K562 (cell line): ENCODE data around the gene COL26A1. TPM values are rescaled to one million over a fixed set of nuclear protein-coding genes. Genes with fewer than 3 reads are reported as not detected.

ENCODE experiments used
- ATAC-seq: fragments of 200-7000 bp; cut with Tn5 transposase; 3 replicates; pipeline ENCODE4 v1.9.1; 2020; ENCODE audit warnings: moderate library complexity
- BruUV-seq: library from RNA; stranded (reverse); fragments of 400-500 nt; replicated peaks from 2 replicates; lab custom pipeline; 2021; lab: Mats Ljungman, UMichigan
- CTCF ChIA-PET: fragments of 300-600 bp; formaldehyde crosslinking; extraction: SDS; loops from one replicate; lab custom pipeline; 2021; ENCODE audit warnings: low intra/inter-chr PET ratio; lab: Yijun Ruan, JAX
- POLR2A ChIA-PET: fragments of 300-600, 350-650 bp; sonication (Branson Sonifier 250); formaldehyde crosslinking; extraction: SDS; loops from one replicate; lab custom pipeline; 2021; ENCODE audit warnings: antibody characterized with exemption, inconsistent platforms; lab: Yijun Ruan, JAX
- DNase-seq, 4 experiments: peaks; one replicate each; pipeline versions ENCODE4 v3.0.0 to v3.0.0-alpha.2; 2011 to 2018; ENCODE audit warnings: low spot score in 3 of 4, mixed read lengths in 3 of 4; ENCODE audit errors: extremely low read depth in 1 of 4
- FAIRE-seq: peaks from 2 replicates; lab custom pipeline; 2011; peaks lifted over from hg19 to GRCh38; lab: Jason Lieb, UNC
- H2AFZ ChIP-seq: 2 replicates; pipeline ENCODE4 v1.6.0; 2011; ENCODE audit warnings: low read depth, low read length, control low read depth, inconsistent platforms
- H3K27ac ChIP-seq: fragments of 200-600 bp; 3 replicates; pipeline ENCODE4 v1.8.0; 2011; ENCODE audit warnings: low read depth, mild to moderate bottlenecking, control low read depth, inconsistent platforms, low read length, moderate library complexity, mixed read lengths; ENCODE audit errors: extremely low read depth
- H3K27me3 ChIP-seq, 2 experiments: fragments of 300-600 bp in 1 of 2; 2 replicates in 1 of 2; 3 replicates in 1 of 2; pipeline versions ENCODE4 v1.6.0 to v1.8.0; 2011; ENCODE audit warnings: inconsistent platforms in 2 of 2, low read length in 2 of 2, mild to moderate bottlenecking in 1 of 2, mixed read lengths in 1 of 2, moderate library complexity in 1 of 2; ENCODE audit not compliant: control insufficient read depth in 2 of 2, insufficient read depth in 2 of 2
- H3K36me3 ChIP-seq: fragments of 300-600 bp; 3 replicates; pipeline ENCODE4 v1.8.0; 2011; ENCODE audit warnings: mild to moderate bottlenecking, low read length, inconsistent platforms; ENCODE audit not compliant: control insufficient read depth, insufficient read depth
- H3K4me1 ChIP-seq, 2 experiments: fragments of 200-600 bp in 1 of 2; replicated peaks in 1 of 2; 2 replicates in 1 of 2; 3 replicates in 1 of 2; pipeline versions ENCODE4 v1.5.1 to v1.8.0; 2011; ENCODE audit warnings: inconsistent platforms in 2 of 2, low read length in 2 of 2, mild to moderate bottlenecking in 1 of 2, mixed read lengths in 1 of 2, moderate library complexity in 1 of 2; ENCODE audit not compliant: control insufficient read depth in 2 of 2, insufficient read depth in 2 of 2
- H3K4me2 ChIP-seq: 2 replicates; pipeline ENCODE4 v1.6.1; 2011; ENCODE audit warnings: low read length, control low read depth, inconsistent platforms, mixed read lengths; ENCODE audit not compliant: insufficient read depth
- H3K4me3 ChIP-seq: fragments of 200-600 bp; sonication (generic), shearing (Covaris generic); 2 replicates; pipeline ENCODE4 v1.5.1; 2016; ENCODE audit warnings: control low read depth, inconsistent platforms
- H3K79me2 ChIP-seq: fragments of 200-600 bp; 3 replicates; pipeline ENCODE4 v1.8.0; 2011; ENCODE audit warnings: low read length, inconsistent platforms; ENCODE audit not compliant: control insufficient read depth, insufficient read depth
- H3K9ac ChIP-seq, 2 experiments: 2 replicates each; pipeline versions ENCODE4 v1.6.0 to v1.6.1; 2011; ENCODE audit warnings: low read depth in 2 of 2, low read length in 2 of 2, control low read depth in 1 of 2, inconsistent platforms in 1 of 2, mild to moderate bottlenecking in 1 of 2, mixed read lengths in 1 of 2; ENCODE audit not compliant: insufficient read depth in 1 of 2
- H3K9me1 ChIP-seq: one replicate; pipeline ENCODE4 v1.6.0; 2011; ENCODE audit warnings: inconsistent platforms, mild to moderate bottlenecking, low read length, moderate library complexity; ENCODE audit not compliant: control insufficient read depth, insufficient read depth
- H3K9me3 ChIP-seq: replicated peaks from 2 replicates; pipeline ENCODE4 v1.5.1; 2011; ENCODE audit warnings: low read depth, low read length, inconsistent platforms; ENCODE audit not compliant: control insufficient read depth, insufficient read depth
- H4K20me1 ChIP-seq: replicated peaks from 2 replicates; pipeline ENCODE4 v1.6.1; 2011; ENCODE audit warnings: low read length, inconsistent platforms, mixed read lengths; ENCODE audit not compliant: control insufficient read depth, insufficient read depth
- ESRRB ChIP-seq: fragments of 250-450 bp; sonication (Bioruptor Pico); IDR thresholded peaks from 2 replicates; pipeline ENCODE4 v1.5.0; 2020; ENCODE audit warnings: mild to moderate bottlenecking, moderate library complexity, borderline replicate concordance
- HDAC2 ChIP-seq: fragments of 450-650 bp; IDR thresholded peaks from 2 replicates; pipeline ENCODE4 v1.6.1; 2016; ENCODE audit warnings: mild to moderate bottlenecking
- HNRNPLL ChIP-seq: fragments of 200-400 bp; formaldehyde crosslinking; IDR thresholded peaks from 2 replicates; pipeline ENCODE4 v1.6.1; 2017; ENCODE audit warnings: low read length, low read depth, mild to moderate bottlenecking; ENCODE audit not compliant: poor library complexity, severe bottlenecking
- MCM2 ChIP-seq: fragments of 450-650 bp; IDR thresholded peaks from 2 replicates; pipeline ENCODE4 v1.6.1; 2017; ENCODE audit warnings: low read depth, mild to moderate bottlenecking
- MTF1 ChIP-seq: fragments of 250-450 bp; sonication (Bioruptor Pico); IDR thresholded peaks from 2 replicates; pipeline ENCODE4 v1.9.0; 2021; ENCODE audit warnings: moderate library complexity, mild to moderate bottlenecking, inconsistent platforms, borderline replicate concordance
- NFE2 ChIP-seq: IDR thresholded peaks from 2 replicates; pipeline ENCODE4 v1.6.1; 2014; ENCODE audit warnings: antibody characterized with exemption, low read depth
- NFYB ChIP-seq: IDR thresholded peaks from 2 replicates; pipeline ENCODE4 v1.6.1; 2011; ENCODE audit warnings: mild to moderate bottlenecking, moderate library complexity; ENCODE audit not compliant: insufficient read length; ENCODE audit errors: extremely low read depth
- PRMT5 ChIP-seq: sonication (generic); formaldehyde crosslinking; IDR thresholded peaks from 2 replicates; pipeline ENCODE4 v1.5.0; 2020; ENCODE audit warnings: missing genetic modification reagents
- RCOR1 ChIP-seq, 2 experiments: IDR thresholded peaks; 2 replicates each; pipeline ENCODE4 v1.6.1; 2012; ENCODE audit warnings: low read depth in 2 of 2, low read length in 2 of 2, borderline replicate concordance in 1 of 2, improper control_type of control experiment in 1 of 2
- SREBF1 ChIP-seq: fragments of 150-350 bp; IDR thresholded peaks from 2 replicates; pipeline ENCODE4 v1.6.1; 2014; ENCODE audit warnings: antibody characterized with exemption, low read depth, low read length, borderline replicate concordance
- SUPT5H ChIP-seq: fragments of 450-650 bp; IDR thresholded peaks from 2 replicates; pipeline ENCODE4 v1.6.1; 2016
- ZBTB1 ChIP-seq: sonication (generic); formaldehyde crosslinking; IDR thresholded peaks from 2 replicates; pipeline ENCODE4 v1.8.1; 2023; ENCODE audit warnings: missing genetic modification reagents, low read depth, mild to moderate bottlenecking, borderline replicate concordance
- ZFP30 ChIP-seq: fragments of 250-450 bp; sonication (Bioruptor Pico); IDR thresholded peaks from 2 replicates; pipeline ENCODE4 v1.8.0; 2022; ENCODE audit warnings: moderate library complexity, mild to moderate bottlenecking, inconsistent platforms, borderline replicate concordance
- ZNF121 ChIP-seq: sonication (generic); formaldehyde crosslinking; conservative IDR thresholded peaks from 2 replicates; pipeline ENCODE4 v1.8.0; 2022; ENCODE audit warnings: missing genetic modification reagents
- ZNF212 ChIP-seq: fragments of 450-650 bp; formaldehyde crosslinking; IDR thresholded peaks from 2 replicates; pipeline ENCODE4 v1.4.0; 2020; ENCODE audit warnings: mild to moderate bottlenecking
- ZNF253 ChIP-seq: fragments of 250-450 bp; sonication (Bioruptor Pico); conservative IDR thresholded peaks from 2 replicates; pipeline ENCODE4 v1.6.1; 2021; ENCODE audit warnings: mild to moderate bottlenecking
- ZNF764 ChIP-seq: fragments of 250-450 bp; sonication (Bioruptor Pico); IDR thresholded peaks from 2 replicates; pipeline ENCODE4 v1.4.0; 2020; ENCODE audit warnings: low read depth, mild to moderate bottlenecking, moderate library complexity
- WGBS: fragments of 100-300 bp; shearing (Covaris generic); methylation state at CpG from one replicate; pipeline ENCODE4 v1.1.6; 2016; ENCODE audit warnings: low coverage, mixed read lengths; ENCODE audit not compliant: insufficient coverage; ENCODE audit errors: missing lambda C conversion rate; 5-methylcytosine and 5-hydroxymethylcytosine counted together
- in situ Hi-C: fragments of 300-500 bp; cut with MboI; formaldehyde crosslinking; loops from 4 replicates; pipeline ENCODE4 v1.15.0; 2018; ENCODE audit warnings: inconsistent platforms, mixed read lengths
- intact Hi-C: fragments of 100-400 bp; cut with micrococcal nuclease; formaldehyde crosslinking; loops from 2 replicates; pipeline ENCODE4 v1.14.2; 2022
- polyA plus RNA-seq, 8 experiments: library from polyadenylated mRNA; depleted of rRNA in 4 of 8; stranded (reverse) in 5 of 8; unstranded in 3 of 8; fragments of >200 nt; fragmentation: Nextera tagmentation in 2 of 8; fragmentation: Illumina TruSeq in 1 of 8; extraction: Ambion mirVana in 2 of 8; extraction: Trizol in 1 of 8; gene quantifications; 2 replicates each; pipeline versions ENCODE4 v1.2.1 to v1.2.3, GENCODE V29; 2011 to 2014; ENCODE audit warnings: inconsistent platforms in 1 of 8, missing spikeins in 1 of 8
- total RNA-seq, 7 experiments: library from RNA; depleted of rRNA in 6 of 7; stranded (reverse); fragments of >200 nt in 6 of 7; fragmentation: Illumina TruSeq in 2 of 7; extraction: Trizol in 2 of 7; gene quantifications; 2 replicates each; pipeline versions ENCODE4 v1.2.1 to v1.2.3, GENCODE V29; 2011 to 2021; ENCODE audit warnings: low replicate concordance in 1 of 7
- TF ChIP-seq, protein P1 (sequence below): fragments of 250-450 bp; sonication (Bioruptor Pico); IDR thresholded peaks from 2 replicates; pipeline ENCODE4 v1.5.0; 2020; ENCODE audit warnings: mild to moderate bottlenecking, borderline replicate concordance
- TF ChIP-seq, protein P2 (sequence below): sonication (generic); formaldehyde crosslinking; IDR thresholded peaks from 2 replicates; pipeline ENCODE4 v1.8.0; 2022; ENCODE audit warnings: missing genetic modification reagents, mild to moderate bottlenecking, moderate library complexity, borderline replicate concordance
- TF ChIP-seq, protein P3 (sequence below), 2 experiments: fragments of 250-450 bp in 1 of 2; fragments of 450-650 bp in 1 of 2; sonication (Bioruptor Pico) in 1 of 2; IDR thresholded peaks; 2 replicates each; pipeline versions ENCODE4 v1.6.1 to v1.8.0; 2016 to 2021; ENCODE audit warnings: mild to moderate bottlenecking in 2 of 2, moderate library complexity in 2 of 2, missing compliant biosample characterization in 1 of 2, missing genetic modification characterization in 1 of 2

Gene COL26A1
- total and polyA plus RNA-seq, 9 of the 15 experiments (the other 6 are each of a cell fraction or from before 2014, with no cell fraction given): 0.04 to 0.39 (median 0.07) TPM; not detected in 5

DNA sequence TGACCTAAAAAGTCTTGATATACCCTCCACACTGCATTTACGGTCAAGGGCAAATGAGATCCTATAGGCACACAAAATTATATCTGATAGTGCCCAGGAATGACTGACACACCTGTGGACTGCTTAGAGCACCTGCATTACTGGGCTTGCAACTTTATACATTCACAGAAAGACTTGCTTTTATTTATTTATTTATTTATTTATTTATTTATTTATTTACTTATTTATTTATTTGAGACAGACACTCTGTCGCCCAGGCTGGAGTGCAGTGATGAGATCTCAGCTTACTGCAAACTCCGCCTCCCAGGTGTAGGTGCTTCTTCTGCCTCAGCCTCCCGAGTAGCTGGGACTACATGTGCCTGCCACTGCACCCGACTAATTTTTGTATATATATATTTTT is 34.5 kb upstream of the COL26A1 start:
- no peak overlapping the region for H3K9ac ChIP-seq
- no peak overlapping the region for H3K4me2 ChIP-seq
- DNase-seq (no peak), ATAC-seq (no peak), FAIRE-seq (no peak)
- no peaks in the 10 kb centered on the region for H3K36me3 ChIP-seq
- H4K20me1 ChIP-seq: no peaks in the 10 kb centered on the region
- peaks cover 24 to 50% of the 10 kb centered on the region in 2 experiments for H3K27me3 ChIP-seq
- H3K27ac ChIP-seq: no peak overlapping the region
- no peaks in the 10 kb centered on the region for H3K4me1 ChIP-seq
- no peaks in the 10 kb centered on the region for H3K79me2 ChIP-seq
- 15% methylated on average over 5 of the region's 5 CpGs for WGBS
- H3K9me3 ChIP-seq: no peaks in the 10 kb centered on the region
- H2AFZ ChIP-seq: no peak overlapping the region
- TF ChIP-seq NFE2: no peak
- TF ChIP-seq HDAC2: no peak
- no peak for TF ChIP-seq ESRRB (CRISPR knock-in tag)
- TF ChIP-seq ZBTB1 (CRISPR knock-in tag): no peak
- TF ChIP-seq RCOR1 (IDR thresholded peaks at IDR 0.05; ENCODE audit: borderline replicate concordance in 1 of 2, low read depth in 2 of 2, low read length in 2 of 2): no peak
- no peak for TF ChIP-seq MCM2
- no peak for TF ChIP-seq MTF1
- TF ChIP-seq ZNF212: no peak
- TF ChIP-seq, protein P1, sequence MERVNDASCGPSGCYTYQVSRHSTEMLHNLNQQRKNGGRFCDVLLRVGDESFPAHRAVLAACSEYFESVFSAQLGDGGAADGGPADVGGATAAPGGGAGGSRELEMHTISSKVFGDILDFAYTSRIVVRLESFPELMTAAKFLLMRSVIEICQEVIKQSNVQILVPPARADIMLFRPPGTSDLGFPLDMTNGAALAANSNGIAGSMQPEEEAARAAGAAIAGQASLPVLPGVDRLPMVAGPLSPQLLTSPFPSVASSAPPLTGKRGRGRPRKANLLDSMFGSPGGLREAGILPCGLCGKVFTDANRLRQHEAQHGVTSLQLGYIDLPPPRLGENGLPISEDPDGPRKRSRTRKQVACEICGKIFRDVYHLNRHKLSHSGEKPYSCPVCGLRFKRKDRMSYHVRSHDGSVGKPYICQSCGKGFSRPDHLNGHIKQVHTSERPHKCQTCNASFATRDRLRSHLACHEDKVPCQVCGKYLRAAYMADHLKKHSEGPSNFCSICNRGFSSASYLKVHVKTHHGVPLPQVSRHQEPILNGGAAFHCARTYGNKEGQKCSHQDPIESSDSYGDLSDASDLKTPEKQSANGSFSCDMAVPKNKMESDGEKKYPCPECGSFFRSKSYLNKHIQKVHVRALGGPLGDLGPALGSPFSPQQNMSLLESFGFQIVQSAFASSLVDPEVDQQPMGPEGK: no peak
- TF ChIP-seq PRMT5: no peak
- TF ChIP-seq, protein P2, sequence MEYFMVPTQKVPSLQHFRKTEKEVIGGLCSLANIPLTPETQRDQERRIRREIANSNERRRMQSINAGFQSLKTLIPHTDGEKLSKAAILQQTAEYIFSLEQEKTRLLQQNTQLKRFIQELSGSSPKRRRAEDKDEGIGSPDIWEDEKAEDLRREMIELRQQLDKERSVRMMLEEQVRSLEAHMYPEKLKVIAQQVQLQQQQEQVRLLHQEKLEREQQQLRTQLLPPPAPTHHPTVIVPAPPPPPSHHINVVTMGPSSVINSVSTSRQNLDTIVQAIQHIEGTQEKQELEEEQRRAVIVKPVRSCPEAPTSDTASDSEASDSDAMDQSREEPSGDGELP (CRISPR knock-in tag): no peak
- no peak for TF ChIP-seq ZNF253 (CRISPR knock-in tag)
- no peak for TF ChIP-seq HNRNPLL
- no peak for TF ChIP-seq SREBF1
- TF ChIP-seq NFYB: no peak
- no peak for TF ChIP-seq ZNF121
- TF ChIP-seq ZNF764 (CRISPR knock-in tag): no peak
- no peak for TF ChIP-seq SUPT5H
- TF ChIP-seq, protein P3, sequence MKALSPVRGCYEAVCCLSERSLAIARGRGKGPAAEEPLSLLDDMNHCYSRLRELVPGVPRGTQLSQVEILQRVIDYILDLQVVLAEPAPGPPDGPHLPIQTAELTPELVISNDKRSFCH (CRISPR knock-in tag; IDR thresholded peaks at IDR 0.05): no peak
- TF ChIP-seq, protein P3 (tag; IDR thresholded peaks at IDR 0.05): no peak
- no peak for TF ChIP-seq ZFP30
- H3K4me3 ChIP-seq: no peak overlapping the region
- H3K9me1 ChIP-seq: no peaks in the 10 kb centered on the region
- ChIA-PET POLR2A (interaction anchor here (0.6 to 0.7 kb wide), 4 partner anchors 28 to 216 kb away, joined by 3 read pairs; no protein-coding TSS in a partner anchor), CTCF (no interaction called here)
- in situ Hi-C loops (no loop called here), intact Hi-C loops (no loop called here)
- BruUV-seq: no TSS peak
